NCI-H1930 (cell line): Measurements from ENCODE around the gene NCKAP5L.
A peak's percentile ranks its signal among the peaks of the same experiment; 100 is the strongest.
"Not testable (repeated sequence)": the region's sequence is repeated elsewhere in the genome, so short reads cannot be mapped to it uniquely, and the experiment has no call there.

Source experiments
- DNase-seq, 2 experiments: peaks; one replicate each; lab custom pipeline; 2025; lab: John Stamatoyannopoulos, UW

The NCKAP5L gene

DNA sequence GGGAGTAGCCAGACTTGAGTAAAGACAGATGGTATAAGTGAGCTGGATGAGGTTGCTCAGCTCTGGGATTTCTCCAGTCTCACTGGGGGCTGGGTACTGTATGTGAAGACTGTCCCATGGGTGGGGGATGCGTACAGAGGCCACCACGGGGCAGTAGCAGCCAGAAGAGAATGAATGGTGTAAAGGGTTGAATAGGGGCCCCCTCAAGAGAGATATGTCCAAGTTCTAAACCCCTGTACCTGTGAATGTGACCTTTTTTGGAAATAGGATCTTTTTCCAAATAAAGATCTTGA, 36.5 kb upstream of the NCKAP5L start:
- no peak for DNase-seq

- DNase-seq: no peak
These were observed 36.0 kb upstream of the NCKAP5L start for GRCh38 chr12:49863946-49864797.

GRCh38 chr12:49860921-49861320, 32.7 kb upstream of the NCKAP5L start:
- not testable (repeated sequence) for DNase-seq

GRCh38 chr12:49855890-49856289, 27.7 kb upstream of the NCKAP5L start:
- DNase-seq: not testable (repeated sequence)

GRCh38 chr12:49854976-49855375, 26.8 kb upstream of the NCKAP5L start:
- no peak for DNase-seq

- no peak for DNase-seq
These were observed 25.5 kb upstream of the NCKAP5L start for GRCh38 chr12:49853671-49854070.

- no peak for DNase-seq
These were observed 18.9 kb upstream of the NCKAP5L start for GRCh38 chr12:49847161-49847560.

- DNase-seq: no peak
These were observed 17.8 kb upstream of the NCKAP5L start for GRCh38 chr12:49846032-49846431.

GRCh38 chr12:49843876-49844437, 15.7 kb upstream of the NCKAP5L start:
- no peak for DNase-seq

DNA sequence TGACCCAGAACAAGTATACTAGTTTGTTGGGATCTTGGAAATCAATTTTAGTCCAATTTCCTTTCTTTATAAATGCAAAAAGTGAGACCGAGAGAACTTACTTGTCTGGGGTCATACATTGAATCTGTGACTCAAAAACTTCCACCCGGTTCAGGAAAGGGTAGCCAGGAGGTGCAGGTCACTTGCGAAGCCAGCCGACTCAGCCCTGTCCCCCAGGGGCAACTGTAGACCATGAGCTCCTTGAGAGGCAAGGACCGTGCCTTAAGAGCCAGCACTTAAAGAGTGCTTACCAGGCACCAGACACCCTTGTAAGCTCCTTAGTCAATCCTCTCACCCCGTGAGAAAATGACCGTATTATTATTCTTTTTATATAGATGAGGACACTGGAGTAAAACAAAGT, 15.2 kb upstream of the NCKAP5L start:
- DNase-seq: no peak

DNA sequence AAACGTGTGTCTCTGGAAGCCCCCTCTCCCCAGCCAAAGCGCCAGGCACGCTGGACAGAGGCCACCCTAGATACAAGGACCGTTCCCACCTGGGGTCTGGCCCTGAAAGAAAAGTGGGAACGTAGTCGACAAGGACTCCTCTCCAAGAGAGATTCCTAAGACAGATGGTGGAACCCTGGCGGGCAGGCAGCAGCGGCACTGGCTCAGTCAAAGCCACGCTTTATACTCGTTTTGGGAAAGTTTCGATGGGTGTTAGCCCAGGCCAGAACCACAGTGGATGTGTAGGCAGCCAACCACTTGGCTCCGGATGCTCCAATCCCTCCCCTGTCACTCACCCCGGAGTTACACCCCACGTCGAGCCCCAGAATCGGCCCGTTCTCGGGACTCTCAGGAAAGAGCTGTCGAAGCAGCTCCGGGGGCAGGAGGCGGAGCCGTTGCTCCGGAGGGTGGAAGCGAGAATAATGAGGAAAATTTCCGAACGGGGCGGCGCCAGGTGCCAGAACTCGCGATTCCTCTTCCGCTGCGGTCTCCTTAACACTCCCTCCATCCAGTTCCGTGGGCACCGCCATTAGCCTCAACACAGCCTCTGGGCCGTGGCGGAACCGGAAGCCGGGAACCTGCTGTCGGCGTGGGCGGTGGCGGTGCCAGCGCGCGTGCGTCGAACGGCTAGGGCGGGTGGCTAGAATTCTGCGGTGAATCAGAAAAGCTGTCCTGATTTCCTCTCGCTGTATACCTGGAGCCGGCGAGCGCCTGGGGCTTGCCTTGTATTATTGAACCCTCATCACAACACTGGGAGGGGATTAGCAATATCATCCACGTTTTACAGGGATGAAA, 14.5 kb upstream of the NCKAP5L start, which contains the start of gene BCDIN3D:
TSS of gene BCDIN3D (minus strand) at position 588 of the 834 bp plus-strand sequence. CDS start at position 569, 19 bp downstream.
- peak; percentile 74 to 81 for DNase-seq

GRCh38 chr12:49838973-49839633, 10.9 kb upstream of the NCKAP5L start:
- DNase-seq: peak; percentile 2 to 10

DNA sequence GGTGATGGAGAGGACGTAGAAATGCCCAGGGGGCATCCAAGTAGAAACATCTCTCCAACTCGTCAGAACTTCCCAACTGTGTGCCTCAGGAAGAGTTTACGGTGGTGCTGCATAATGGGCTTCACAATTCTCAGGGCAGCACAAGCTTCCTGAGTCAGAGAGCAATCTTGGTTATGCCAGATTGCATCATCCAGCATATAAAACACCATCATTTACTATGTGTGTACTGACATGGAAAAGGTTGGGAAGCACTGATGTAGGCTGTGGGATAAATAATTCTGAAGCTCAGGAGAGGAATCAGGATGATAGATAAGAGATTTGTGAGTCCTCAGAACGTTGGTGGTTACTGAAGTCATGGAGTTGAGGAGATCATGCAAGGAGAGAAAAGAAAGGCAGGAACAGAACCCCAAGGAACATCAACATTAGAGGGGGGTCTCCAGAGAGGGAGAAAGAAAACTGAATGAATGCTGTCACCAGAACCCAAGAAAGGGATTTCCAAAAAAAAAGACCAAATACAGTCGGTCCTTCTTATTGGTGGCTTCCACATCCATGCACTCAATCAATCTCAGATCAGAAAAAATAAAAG, 4.7 kb upstream of the NCKAP5L start:
- peak in 1 of 2 experiments; percentile 10 for DNase-seq

DNA sequence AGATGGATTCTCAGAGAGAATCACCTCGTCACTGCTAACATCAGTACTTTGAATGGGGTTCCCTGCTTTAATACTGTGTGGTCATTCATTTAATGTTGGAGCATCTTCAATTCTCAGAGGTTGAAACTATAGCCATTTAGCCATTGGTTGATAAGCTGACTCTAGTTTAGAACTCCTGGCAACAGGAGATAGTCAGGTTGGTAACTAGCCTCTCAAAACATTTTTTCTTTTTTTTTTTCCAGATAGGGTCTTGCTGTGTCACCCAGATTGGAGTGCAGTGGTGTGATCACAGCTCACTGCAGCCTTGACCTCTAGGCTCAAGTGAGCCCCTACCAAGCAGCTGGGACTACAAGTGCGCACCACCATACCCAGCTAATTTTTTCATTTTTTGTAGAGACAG, 3.5 kb upstream of the NCKAP5L start:
- DNase-seq: no peak

GRCh38 chr12:49827401-49828099, 663 bp downstream of the NCKAP5L start:
- DNase-seq: peak; percentile 23 to 43

DNA sequence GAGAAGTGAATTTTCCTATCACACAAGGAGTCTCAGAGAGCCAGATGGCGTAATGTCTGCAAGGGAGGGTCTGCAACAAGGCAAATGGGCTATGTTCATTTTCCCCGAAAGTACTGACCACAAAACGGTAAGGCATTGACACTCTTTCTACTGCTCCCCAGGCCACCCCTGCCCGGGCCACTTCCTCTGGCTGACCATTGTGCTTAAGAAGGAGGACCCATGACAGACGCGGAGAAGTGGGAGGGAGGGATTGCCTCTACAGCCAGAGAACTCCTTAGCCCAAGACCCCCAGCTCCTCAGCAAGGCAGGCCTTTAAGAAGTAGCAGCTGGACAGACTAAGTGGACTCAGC, 1.2 kb downstream of the NCKAP5L start:
- DNase-seq: no peak

GRCh38 chr12:49825971-49826421, 2.2 kb downstream of the NCKAP5L start:
- no peak for DNase-seq

DNA sequence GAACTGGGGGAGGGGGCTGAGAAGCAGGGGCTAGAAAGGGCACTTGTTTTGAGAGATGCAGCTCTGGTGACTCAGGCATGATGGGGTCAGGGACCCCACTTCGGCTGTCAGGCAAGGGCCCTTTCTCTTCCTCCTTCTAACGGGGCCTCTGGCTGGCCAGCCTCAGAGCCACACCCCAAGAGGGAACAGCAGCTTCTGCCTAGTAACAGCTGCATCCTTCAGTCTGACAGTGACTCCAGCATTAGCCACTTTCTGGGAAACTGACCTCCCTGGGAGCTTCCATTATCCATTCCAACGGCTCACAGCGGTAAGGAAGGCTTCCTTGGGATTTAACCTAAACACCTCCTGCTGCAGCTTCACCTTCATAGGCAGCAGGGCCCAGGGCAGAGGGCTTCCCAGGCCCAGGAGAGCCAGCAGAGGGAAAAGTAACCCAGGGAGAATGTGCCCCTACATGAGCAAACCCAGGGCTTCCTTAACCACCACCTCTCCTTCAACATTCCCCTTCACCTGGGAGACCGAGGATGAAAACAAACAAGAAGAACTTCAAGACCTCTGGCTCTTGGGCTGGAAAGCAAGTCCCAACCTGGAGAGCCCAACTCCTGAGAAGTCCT, 2.7 kb downstream of the NCKAP5L start:
- DNase-seq: no peak

DNA sequence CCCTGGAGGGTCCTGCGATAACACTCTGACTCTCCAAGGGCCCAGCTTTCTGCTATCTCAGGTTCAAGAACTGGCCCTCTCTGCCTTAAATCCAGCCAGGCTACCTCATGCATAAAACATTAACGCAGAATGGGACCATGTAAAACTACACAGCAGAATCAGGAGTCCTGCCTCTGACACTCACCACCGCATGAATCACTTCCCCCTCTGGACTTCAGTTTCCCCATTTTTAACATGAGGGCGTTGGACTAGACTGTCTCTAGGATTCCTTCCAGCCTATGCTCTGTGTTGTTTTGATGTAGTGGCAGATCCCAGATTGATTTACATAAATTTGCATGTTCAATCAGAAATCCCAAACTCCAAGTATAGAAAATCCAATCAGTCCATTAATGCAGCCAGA, 3.3 kb downstream of the NCKAP5L start:
- DNase-seq: no peak

DNA sequence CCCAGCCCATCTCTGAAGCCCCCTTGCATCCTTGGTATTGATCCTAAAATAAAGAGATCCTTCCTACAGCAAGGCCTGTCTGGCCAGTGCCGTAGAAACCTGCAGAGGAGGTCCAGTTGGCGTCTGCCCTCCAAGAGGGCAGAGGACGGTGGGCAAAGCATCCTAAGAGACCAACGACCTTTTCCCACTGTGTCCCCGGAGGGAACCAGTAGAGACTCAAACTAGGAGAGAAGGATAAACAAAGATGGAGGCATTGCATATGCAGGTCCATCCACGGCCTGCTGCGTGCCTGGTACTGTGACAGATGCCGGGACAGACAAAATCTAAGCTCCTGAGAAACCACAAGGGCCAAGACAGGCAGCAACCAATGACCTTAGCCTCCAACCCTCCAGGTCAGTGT, 3.8 kb downstream of the NCKAP5L start:
- DNase-seq: no peak

- DNase-seq: no peak
These were observed 4.3 kb downstream of the NCKAP5L start for GRCh38 chr12:49823951-49824350.
